ENCODE results near the gene UBB. TPM values are rescaled to one million over a fixed set of nuclear protein-coding genes. Genes with fewer than 3 reads are reported as not detected.
"Not testable (repeated sequence)": the region's sequence is repeated elsewhere in the genome, so short reads cannot be mapped to it uniquely, and the experiment has no call there.

UBB gene
- total RNA-seq, 1 donor from 2014 or later = 2,177 TPM

DNA sequence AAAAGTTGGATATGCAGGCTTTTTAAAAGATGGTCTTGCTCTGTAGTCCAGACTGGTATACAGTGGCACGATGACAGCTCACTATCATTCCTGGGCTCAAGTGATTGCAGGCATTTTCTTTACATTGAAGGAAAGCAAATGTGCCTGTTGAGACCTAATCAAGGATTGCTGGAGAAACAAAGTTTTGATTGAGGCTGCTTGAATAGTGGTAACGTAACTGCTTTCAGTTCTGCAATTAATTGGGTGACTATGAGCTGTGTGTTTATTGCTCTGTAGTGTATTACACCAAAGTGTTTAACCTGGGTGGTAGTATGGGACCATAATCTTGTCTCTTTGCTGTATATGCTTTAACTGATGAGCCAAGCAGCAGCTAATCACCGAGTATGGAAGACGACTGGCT is 2.3 kb downstream of the UBB start:
- Mint-ChIP-seq H3K27ac (ENCODE audit: unreplicated experiment) (no peak overlapping the region), H3K27me3 (ENCODE audit: low read depth) (peaks cover 6% of the 10 kb centered on the region), H3K36me3 (ENCODE audit: low read depth) (peaks cover 29% of the 10 kb centered on the region), H3K4me1 (peaks cover 61% of the 10 kb centered on the region), H3K4me3 (peak overlapping the region; percentile 90), H3K9me3 (no peaks in the 10 kb centered on the region)
- no peak for DNase-seq (ENCODE audit: low read depth, low spot score)
- TF ChIP-seq, protein P1, sequence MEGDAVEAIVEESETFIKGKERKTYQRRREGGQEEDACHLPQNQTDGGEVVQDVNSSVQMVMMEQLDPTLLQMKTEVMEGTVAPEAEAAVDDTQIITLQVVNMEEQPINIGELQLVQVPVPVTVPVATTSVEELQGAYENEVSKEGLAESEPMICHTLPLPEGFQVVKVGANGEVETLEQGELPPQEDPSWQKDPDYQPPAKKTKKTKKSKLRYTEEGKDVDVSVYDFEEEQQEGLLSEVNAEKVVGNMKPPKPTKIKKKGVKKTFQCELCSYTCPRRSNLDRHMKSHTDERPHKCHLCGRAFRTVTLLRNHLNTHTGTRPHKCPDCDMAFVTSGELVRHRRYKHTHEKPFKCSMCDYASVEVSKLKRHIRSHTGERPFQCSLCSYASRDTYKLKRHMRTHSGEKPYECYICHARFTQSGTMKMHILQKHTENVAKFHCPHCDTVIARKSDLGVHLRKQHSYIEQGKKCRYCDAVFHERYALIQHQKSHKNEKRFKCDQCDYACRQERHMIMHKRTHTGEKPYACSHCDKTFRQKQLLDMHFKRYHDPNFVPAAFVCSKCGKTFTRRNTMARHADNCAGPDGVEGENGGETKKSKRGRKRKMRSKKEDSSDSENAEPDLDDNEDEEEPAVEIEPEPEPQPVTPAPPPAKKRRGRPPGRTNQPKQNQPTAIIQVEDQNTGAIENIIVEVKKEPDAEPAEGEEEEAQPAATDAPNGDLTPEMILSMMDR (conservative IDR thresholded peaks at IDR 0.05) = no peak

DNA sequence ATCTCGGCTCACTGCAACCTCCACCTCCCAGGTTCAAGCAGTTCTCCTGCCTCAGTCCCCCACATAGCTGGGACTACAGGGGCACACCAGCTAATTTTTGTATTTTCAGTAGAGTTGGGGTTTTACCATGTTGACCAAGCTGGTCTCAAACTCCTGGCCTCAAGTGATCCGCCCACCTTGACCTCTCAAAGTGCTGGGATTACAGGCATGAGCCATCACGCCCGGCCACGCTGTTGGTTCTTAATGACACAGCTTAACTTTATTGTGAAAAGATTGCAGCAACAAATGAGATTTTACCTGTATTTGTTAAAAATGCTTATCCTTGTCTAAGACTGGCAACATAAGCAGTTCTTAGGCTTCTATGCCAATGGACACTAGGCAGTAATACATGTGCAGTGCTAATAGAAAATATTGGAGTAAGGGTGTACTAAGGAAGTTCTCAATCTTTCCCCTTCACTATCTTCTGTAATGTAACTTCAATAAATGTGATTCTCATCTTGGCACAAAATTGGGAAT is 2.9 kb downstream of the UBB start:
- Mint-ChIP-seq H3K27me3 (ENCODE audit: low read depth) (peaks cover 6% of the 10 kb centered on the region), H3K36me3 (ENCODE audit: low read depth) (peaks cover 29% of the 10 kb centered on the region), H3K4me1 (peaks cover 55% of the 10 kb centered on the region), H3K27ac (ENCODE audit: unreplicated experiment) (no peak overlapping the region), H3K9me3 (no peaks in the 10 kb centered on the region), H3K4me3 (peak overlapping the region; percentile 90)
- TF ChIP-seq, protein P1 (conservative IDR thresholded peaks at IDR 0.05) = no peak
- DNase-seq (ENCODE audit: low read depth, low spot score) = no peak

DNA sequence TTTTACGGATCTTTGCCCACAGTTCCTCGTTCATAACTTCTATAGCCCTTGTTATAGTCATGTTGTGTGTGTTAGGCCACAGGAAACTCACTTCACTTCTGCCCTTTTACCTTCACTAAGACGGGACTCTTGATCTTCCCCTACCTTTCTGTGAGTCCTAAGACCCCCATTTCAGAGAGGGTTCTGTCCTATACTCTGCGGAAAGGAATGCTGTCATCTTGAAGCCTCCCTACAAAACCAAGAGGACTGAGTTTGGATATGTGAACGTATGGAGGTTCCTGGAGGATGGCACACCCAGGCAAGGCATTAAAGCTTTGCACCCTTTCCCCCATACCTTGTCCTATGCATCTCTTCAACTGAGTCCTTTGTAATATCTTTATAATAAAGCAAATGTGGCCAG is 3.7 kb downstream of the UBB start:
- H3K27me3 Mint-ChIP-seq (ENCODE audit: low read depth) = peaks cover 6% of the 10 kb centered on the region
- H3K4me1 Mint-ChIP-seq = peaks cover 52% of the 10 kb centered on the region
- H3K4me3 Mint-ChIP-seq = peak overlapping the region; percentile 90
- peaks cover 29% of the 10 kb centered on the region for H3K36me3 Mint-ChIP-seq (ENCODE audit: low read depth)
- no peaks in the 10 kb centered on the region for H3K9me3 Mint-ChIP-seq
- no peak for DNase-seq (ENCODE audit: low read depth, low spot score)
- TF ChIP-seq, protein P1 (conservative IDR thresholded peaks at IDR 0.05) = no peak
- H3K27ac Mint-ChIP-seq (ENCODE audit: unreplicated experiment) = no peak overlapping the region

DNA sequence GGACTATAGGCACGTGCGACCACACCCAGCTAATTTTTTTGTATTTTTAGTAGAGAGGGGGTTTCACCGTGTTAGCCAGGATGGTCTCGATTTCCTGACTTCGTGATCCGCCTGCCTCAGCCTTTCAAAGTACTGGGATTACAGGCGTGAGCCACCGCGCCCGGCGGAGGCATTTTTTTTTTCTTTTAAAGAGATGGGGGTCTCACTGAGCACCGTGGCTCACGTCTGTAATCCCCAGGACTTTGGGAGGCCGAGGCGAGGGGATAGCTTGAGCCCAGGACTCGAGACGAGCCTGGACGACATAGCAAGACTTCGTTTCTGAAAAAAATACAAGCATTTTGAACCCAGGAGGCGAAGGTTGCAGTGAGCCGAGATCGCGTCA is 5.2 kb downstream of the UBB start:
- Mint-ChIP-seq H3K4me3 (peak overlapping the region; percentile 92), H3K36me3 (ENCODE audit: low read depth) (peaks cover 25% of the 10 kb centered on the region), H3K4me1 (peaks cover 47% of the 10 kb centered on the region), H3K27ac (ENCODE audit: unreplicated experiment) (peak overlapping the region; percentile 89)
- DNase-seq (ENCODE audit: low read depth, low spot score); H3K9me3 Mint-ChIP-seq; H3K27me3 Mint-ChIP-seq (ENCODE audit: low read depth): not testable (repeated sequence)

DNA sequence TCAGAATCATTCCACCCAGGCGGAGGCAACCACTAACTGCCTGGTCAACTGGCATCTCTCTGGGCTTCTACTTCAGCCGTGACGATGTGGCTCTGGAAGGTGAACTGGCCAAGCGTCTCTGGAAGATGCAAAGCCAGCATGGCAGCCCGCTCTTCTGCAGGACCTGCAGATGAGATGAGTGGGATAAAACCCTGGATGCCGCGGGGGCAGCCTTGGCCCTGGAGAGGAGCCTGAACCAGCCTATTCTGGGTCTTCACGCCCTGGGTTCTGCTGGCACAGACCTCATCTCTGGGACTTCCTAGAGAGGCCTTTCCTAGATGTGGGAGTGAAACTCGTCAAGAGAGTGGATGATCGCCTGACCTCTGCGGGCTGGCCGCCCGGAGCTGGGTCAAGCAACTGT is 10.6 kb downstream of the UBB start:
- H3K9me3 Mint-ChIP-seq = no peaks in the 10 kb centered on the region
- DNase-seq (ENCODE audit: low read depth, low spot score) = no peak
- no peaks in the 10 kb centered on the region for H3K36me3 Mint-ChIP-seq (ENCODE audit: low read depth)
- TF ChIP-seq, protein P1 (conservative IDR thresholded peaks at IDR 0.05) = no peak
- no peak overlapping the region for H3K27ac Mint-ChIP-seq (ENCODE audit: unreplicated experiment)
- peak overlapping the region; percentile 53 for H3K4me3 Mint-ChIP-seq
- H3K27me3 Mint-ChIP-seq (ENCODE audit: low read depth) = peaks cover 2% of the 10 kb centered on the region
- peaks cover 12% of the 10 kb centered on the region for H3K4me1 Mint-ChIP-seq

DNA sequence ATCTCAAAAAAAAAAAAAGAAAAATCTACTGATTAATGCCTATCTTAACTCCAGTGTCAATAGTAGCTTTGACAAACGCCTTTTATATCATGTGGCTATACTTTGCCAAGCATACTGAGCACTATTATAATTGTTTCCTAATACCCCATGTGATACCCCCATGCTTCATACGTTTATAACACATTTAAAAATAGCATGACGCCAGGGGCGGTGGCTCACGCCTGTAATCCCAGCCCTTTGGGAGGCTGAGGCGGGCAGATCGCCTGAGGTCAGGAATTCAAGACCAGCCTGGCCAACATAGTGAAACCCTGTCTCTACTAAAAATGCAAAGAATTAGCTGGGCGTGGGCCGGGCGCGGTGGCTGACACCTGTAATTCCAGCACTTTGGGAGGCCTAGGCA is 11.6 kb downstream of the UBB start:
- not testable (repeated sequence) for H3K27ac Mint-ChIP-seq (ENCODE audit: unreplicated experiment); H3K36me3 Mint-ChIP-seq (ENCODE audit: low read depth)

DNA sequence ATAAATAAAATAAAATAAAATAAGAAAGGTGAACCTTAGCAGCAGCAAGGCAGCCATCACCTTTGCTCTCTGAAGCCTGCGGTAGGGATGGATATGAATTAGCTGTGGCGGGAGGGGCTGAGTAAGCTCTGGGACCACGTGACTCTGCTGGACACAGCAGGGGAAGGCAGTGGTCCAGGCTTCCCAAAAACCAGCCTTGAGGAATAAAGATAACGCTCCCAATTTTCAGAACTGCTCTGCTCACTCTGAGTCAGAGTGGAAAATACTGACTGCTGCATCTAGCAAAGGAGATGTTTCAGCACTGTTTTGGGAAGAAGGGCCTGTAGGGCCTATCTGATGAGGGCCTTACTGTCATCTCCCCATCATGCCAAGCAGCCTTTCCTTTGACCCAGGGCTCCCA is 15.0 kb downstream of the UBB start:
- not testable (repeated sequence) for H3K4me3 Mint-ChIP-seq; H3K27me3 Mint-ChIP-seq (ENCODE audit: low read depth); DNase-seq (ENCODE audit: low read depth, low spot score); H3K4me1 Mint-ChIP-seq; H3K36me3 Mint-ChIP-seq (ENCODE audit: low read depth); H3K9me3 Mint-ChIP-seq
- peak overlapping the region; percentile 57 for H3K27ac Mint-ChIP-seq (ENCODE audit: unreplicated experiment)

More for the DNA sequence above, 11.6 kb downstream of the UBB start:
- not testable (repeated sequence) for H3K9me3 Mint-ChIP-seq; H3K27me3 Mint-ChIP-seq (ENCODE audit: low read depth); H3K4me1 Mint-ChIP-seq; H3K4me3 Mint-ChIP-seq; DNase-seq (ENCODE audit: low read depth, low spot score)

DNA sequence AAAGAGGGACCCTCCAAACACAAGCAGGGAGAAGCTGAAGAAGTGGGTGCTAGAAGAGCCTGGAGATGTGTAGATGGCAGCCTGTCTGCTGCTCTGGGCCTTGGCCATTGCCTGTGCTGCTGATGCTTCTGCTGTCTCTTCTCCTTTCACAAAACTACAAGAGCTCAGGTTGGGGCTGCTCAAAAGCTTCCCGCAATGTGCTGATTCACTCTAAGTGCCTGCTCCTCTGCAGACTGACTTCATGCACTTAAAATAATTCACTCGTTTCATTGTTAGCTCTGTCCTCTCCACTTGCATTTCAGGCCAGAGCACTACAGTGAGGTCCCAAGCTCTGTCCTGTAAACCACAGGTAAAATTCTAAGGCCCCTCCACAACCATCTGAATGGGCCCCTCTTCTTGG is 15.8 kb downstream of the UBB start:
- not testable (repeated sequence) for H3K4me3 Mint-ChIP-seq; H3K36me3 Mint-ChIP-seq (ENCODE audit: low read depth); H3K27me3 Mint-ChIP-seq (ENCODE audit: low read depth); H3K4me1 Mint-ChIP-seq; H3K9me3 Mint-ChIP-seq; DNase-seq (ENCODE audit: low read depth, low spot score); H3K27ac Mint-ChIP-seq (ENCODE audit: unreplicated experiment)

Measured in neural crest cell (in vitro differentiated cells).